MM.1S (cell line): ENCODE data around the gene MLLT10.

ENCODE experiments used
- DNase-seq: peaks from one replicate; pipeline ENCODE4 v3.0.0-alpha.2; 2015
- H2AFZ ChIP-seq: fragments of 300-600 bp; sonication (generic); 2 replicates; pipeline ENCODE4 v1.6.0; 2016; ENCODE audit warnings: antibody characterized with exemption, low read length
- H3F3A ChIP-seq: fragments of 300-600 bp; sonication (generic); 2 replicates; pipeline ENCODE4 v1.6.1; 2016; ENCODE audit warnings: mild to moderate bottlenecking, antibody characterized with exemption, low read length, moderate library complexity, mixed read lengths; ENCODE audit not compliant: insufficient read depth
- H3K27ac ChIP-seq: fragments of 300-600 bp; sonication (generic); 2 replicates; pipeline ENCODE4 v1.5.1; 2016; ENCODE audit warnings: mild to moderate bottlenecking, low read length
- H3K27me3 ChIP-seq: fragments of 300-600 bp; sonication (generic); replicated peaks from 2 replicates; pipeline ENCODE4 v1.6.0; 2016; ENCODE audit warnings: low read length; ENCODE audit not compliant: insufficient read depth
- H3K36me3 ChIP-seq: fragments of 300-600 bp; sonication (generic); replicated peaks from 2 replicates; pipeline ENCODE4 v1.6.1; 2016; ENCODE audit warnings: mild to moderate bottlenecking, low read length, mixed read lengths; ENCODE audit not compliant: insufficient read depth
- H3K4me1 ChIP-seq: fragments of 300-600 bp; sonication (generic); 2 replicates; pipeline ENCODE4 v1.6.1; 2016; ENCODE audit warnings: low read length, mixed read lengths
- H3K4me2 ChIP-seq: fragments of 300-600 bp; sonication (generic); 2 replicates; pipeline ENCODE4 v1.6.0; 2016; ENCODE audit warnings: low read depth, low read length
- H3K4me3 ChIP-seq: fragments of 300-600 bp; sonication (generic); 2 replicates; pipeline ENCODE4 v1.5.1; 2016; ENCODE audit warnings: low read length, mixed read lengths
- H3K79me2 ChIP-seq: fragments of 300-600 bp; sonication (generic); 2 replicates; pipeline ENCODE4 v1.6.1; 2016; ENCODE audit warnings: mixed run types, low read length, mixed read lengths
- H3K9ac ChIP-seq: fragments of 300-600 bp; sonication (generic); 2 replicates; pipeline ENCODE4 v1.6.1; 2016; ENCODE audit warnings: low read length, mixed read lengths
- H3K9me2 ChIP-seq: fragments of 300-600 bp; sonication (generic); replicated peaks from 2 replicates; pipeline ENCODE4 v1.6.1; 2016; ENCODE audit warnings: mild to moderate bottlenecking, low read length, mixed read lengths; ENCODE audit not compliant: insufficient read depth
- H3K9me3 ChIP-seq: fragments of 300-600 bp; sonication (generic); replicated peaks from 2 replicates; pipeline ENCODE4 v1.6.1; 2016; ENCODE audit warnings: mild to moderate bottlenecking, low read length, mixed read lengths; ENCODE audit not compliant: insufficient read depth
- H4K20me1 ChIP-seq: fragments of 300-600 bp; sonication (generic); 2 replicates; pipeline ENCODE4 v1.6.1; 2016; ENCODE audit warnings: mild to moderate bottlenecking, low read length, moderate library complexity, mixed read lengths; ENCODE audit not compliant: insufficient read depth
- CTCF ChIP-seq: fragments of 300-600 bp; sonication (generic); IDR thresholded peaks from 2 replicates; pipeline ENCODE4 v1.5.1; 2016; ENCODE audit warnings: antibody characterized with exemption, low read length, mixed read lengths
- EZH2 ChIP-seq: fragments of 300-600 bp; sonication (generic); optimal IDR thresholded peaks from 2 replicates; pipeline ENCODE3; 2017; ENCODE audit warnings: low read depth, mild to moderate bottlenecking, antibody characterized with exemption, low read length, mixed read lengths
- EZH2phosphoT487 ChIP-seq: fragments of 300-600 bp; sonication (generic); IDR thresholded peaks from 2 replicates; pipeline ENCODE4 v1.6.1; 2018; ENCODE audit warnings: antibody characterized with exemption, low read length

MLLT10 gene

GRCh38 chr10:21505711-21506278, 28.2 kb upstream of the MLLT10 start:
- DNase-seq, result no peak
- no peaks in the 10 kb centered on the region for H4K20me1 ChIP-seq

GRCh38 chr10:21506351-21506750, 27.7 kb upstream of the MLLT10 start:
- Histone ChIP-seq H3K4me2 (no peak overlapping the region), H3K79me2 (no peaks in the 10 kb centered on the region), H3K9ac (no peak overlapping the region), H4K20me1 (no peaks in the 10 kb centered on the region), H3F3A (no peaks in the 10 kb centered on the region), H3K9me2 (no peaks in the 10 kb centered on the region), H3K4me1 (no peaks in the 10 kb centered on the region), H3K36me3 (no peaks in the 10 kb centered on the region), H2AFZ (no peak overlapping the region), H3K27ac (no peak overlapping the region), H3K9me3 (no peaks in the 10 kb centered on the region), H3K27me3 (0 out of 2 replicates have a peak, but pooled peaks cover 5% of the 10 kb centered on the region), H3K4me3 (no peak overlapping the region)
- no peak for DNase-seq
- TF ChIP-seq CTCF, result no peak
- no peak for TF ChIP-seq EZH2
- TF ChIP-seq EZH2phosphoT487, result no peak

More at GRCh38 chr10:21505711-21506278, 28.2 kb upstream of the MLLT10 start:
- H3K79me2 ChIP-seq, result no peaks in the 10 kb centered on the region
- H3K4me2 ChIP-seq, result no peak overlapping the region
- no peak overlapping the region for H2AFZ ChIP-seq
- H3F3A ChIP-seq, result no peaks in the 10 kb centered on the region
- TF ChIP-seq CTCF, result no peak
- no peak for TF ChIP-seq EZH2
- no peak for TF ChIP-seq EZH2phosphoT487
- no peak overlapping the region for H3K9ac ChIP-seq
- H3K4me1 ChIP-seq, result no peaks in the 10 kb centered on the region
- no peaks in the 10 kb centered on the region for H3K9me2 ChIP-seq
- no peaks in the 10 kb centered on the region for H3K36me3 ChIP-seq
- H3K9me3 ChIP-seq, result no peaks in the 10 kb centered on the region
- H3K4me3 ChIP-seq, result no peak overlapping the region
- peaks cover 6% of the 10 kb centered on the region; the same call in 1 of the 2 replicates for H3K27me3 ChIP-seq
- no peak overlapping the region for H3K27ac ChIP-seq

- Histone ChIP-seq H3K79me2 (no peaks in the 10 kb centered on the region), H3K9ac (no peak overlapping the region), H3K4me2 (no peak overlapping the region), H3K4me3 (no peak overlapping the region), H3K36me3 (no peaks in the 10 kb centered on the region), H3F3A (no peaks in the 10 kb centered on the region), H3K27me3 (no peaks in the 10 kb centered on the region), H3K4me1 (no peaks in the 10 kb centered on the region), H3K9me2 (no peaks in the 10 kb centered on the region), H4K20me1 (no peaks in the 10 kb centered on the region), H3K9me3 (no peaks in the 10 kb centered on the region), H3K27ac (no peak overlapping the region), H2AFZ (no peak overlapping the region)
- TF ChIP-seq CTCF (no peak), EZH2 (no peak), EZH2phosphoT487 (no peak)
- no peak for DNase-seq
These were observed 26.9 kb upstream of the MLLT10 start for GRCh38 chr10:21507150-21507549.
